DMS114 treated with DMSO at 0.1 percent for 48 hours (cell line): ENCODE results near the gene PASD1.
"Not testable (repeated sequence)": the region's sequence is repeated elsewhere in the genome, so short reads cannot be mapped to it uniquely, and the experiment has no call there.

ENCODE experiments used
- DNase-seq: peaks from one replicate; lab custom pipeline; 2025; ENCODE audit not compliant: unreplicated experiment; lab: John Stamatoyannopoulos, UW

Gene PASD1

DNA sequence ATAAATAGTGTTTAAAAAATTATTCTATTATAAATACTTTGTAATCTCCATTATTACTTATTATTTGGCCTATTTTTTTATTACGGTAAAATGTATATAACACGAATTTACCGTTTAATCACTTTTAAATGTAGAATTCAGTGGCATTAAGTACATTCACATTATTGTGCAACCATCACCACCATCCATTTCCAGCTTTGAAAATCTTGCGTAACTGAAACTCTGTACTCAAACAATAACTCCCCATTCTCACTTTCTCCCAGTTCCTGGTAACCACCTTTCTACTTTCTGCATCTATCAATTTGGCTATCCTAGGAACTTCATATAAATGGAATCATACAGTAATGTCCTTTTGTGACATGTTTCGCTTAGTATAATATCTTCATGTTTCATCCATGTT is 45.7 kb downstream of the PASD1 start:
- DNase-seq, result no peak

DNA sequence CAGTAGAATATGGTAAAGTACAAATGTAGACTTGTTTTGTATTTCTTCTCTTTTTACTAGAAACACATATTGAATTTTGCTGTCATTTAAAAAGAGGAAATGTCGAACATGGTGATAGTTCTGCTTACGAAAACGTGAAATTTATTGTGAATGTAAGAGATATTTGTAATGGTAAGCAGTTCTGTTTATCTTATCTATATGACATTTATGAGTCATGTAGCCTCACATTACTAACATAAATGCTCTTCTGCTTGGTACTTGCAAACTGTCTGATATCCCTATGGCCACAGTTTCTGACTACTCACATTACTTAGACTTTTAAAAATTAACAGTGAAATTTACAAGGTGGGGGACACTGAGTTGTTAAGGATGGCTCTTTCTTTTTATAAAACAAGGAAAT is 57.9 kb downstream of the PASD1 start:
- no peak for DNase-seq

DNA sequence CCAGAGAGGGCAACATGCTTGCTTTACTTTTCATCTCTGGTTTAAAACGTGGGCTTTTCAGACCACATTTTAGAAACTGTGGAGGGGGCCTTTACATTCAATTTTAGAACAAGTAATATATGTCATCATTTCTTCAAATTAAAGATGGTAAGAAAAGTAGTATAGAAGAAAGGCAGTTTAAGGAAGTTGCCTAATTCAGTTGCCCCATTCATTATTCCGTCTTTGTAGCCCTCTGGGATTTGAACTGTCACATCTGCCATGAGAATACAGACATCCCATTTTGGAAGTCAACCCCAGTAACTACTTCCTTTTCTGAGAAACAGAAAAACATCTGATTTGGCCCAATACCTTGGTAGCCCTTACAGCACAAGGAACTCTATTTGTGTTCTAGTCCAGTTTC is 61.2 kb downstream of the PASD1 start:
- no peak for DNase-seq

DNA sequence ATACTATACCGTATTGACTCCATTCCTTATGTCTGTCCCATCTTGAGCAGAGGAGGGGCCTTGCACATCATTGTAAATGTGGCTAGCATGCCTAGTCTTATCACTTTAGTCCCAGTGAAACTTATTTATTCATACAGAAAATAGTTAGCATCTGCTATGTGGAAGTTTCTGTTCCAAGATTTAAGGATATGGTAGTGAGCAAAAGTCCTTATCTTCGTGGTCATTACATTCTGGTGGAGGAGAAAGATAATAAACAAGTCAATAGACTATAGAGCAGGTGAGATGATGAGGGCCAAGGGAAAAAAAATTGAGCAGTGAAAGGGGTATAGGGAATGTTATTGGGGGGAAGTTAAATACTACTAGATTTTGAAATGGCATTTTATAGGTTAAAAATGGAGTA is 68.3 kb downstream of the PASD1 start:
- DNase-seq, result no peak

DNA sequence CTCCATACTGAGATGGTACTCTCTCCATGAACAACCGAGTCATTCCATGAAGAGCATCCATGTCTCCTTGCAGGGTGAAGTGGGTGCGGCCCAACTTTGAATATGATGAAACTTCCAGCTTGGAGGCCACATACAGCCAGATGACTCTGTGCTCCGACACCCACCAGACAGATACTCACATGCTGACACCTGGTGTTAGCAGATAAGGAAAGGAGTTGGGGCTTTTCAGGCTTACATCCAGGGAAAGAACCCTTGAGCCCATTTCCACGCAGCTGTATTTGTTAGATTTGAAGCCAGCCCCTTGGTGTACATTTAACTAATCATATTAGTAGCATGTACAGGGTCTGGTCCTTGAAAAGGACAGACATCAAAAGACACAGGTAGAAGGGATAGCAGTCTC is 69.7 kb downstream of the PASD1 start:
- no peak for DNase-seq

DNA sequence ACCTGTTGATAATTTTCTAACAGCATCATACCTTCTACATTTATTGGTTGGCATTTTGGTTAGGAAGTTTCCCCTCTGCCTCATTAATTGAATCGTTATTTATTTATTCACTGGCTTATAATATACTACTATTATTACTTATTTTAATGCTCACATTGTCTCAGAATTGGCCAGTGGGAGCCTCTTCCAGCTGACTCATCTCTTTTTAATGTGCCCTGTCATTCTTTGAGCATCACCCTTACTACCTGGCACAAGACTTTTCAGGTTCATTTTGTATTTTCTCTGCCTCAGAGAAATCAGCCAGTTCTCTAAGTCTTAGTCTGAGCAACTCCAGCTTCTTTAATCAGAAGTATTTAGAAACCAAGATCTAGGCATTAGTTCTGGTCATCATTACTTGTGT is 71.5 kb downstream of the PASD1 start:
- no peak for DNase-seq

DNA sequence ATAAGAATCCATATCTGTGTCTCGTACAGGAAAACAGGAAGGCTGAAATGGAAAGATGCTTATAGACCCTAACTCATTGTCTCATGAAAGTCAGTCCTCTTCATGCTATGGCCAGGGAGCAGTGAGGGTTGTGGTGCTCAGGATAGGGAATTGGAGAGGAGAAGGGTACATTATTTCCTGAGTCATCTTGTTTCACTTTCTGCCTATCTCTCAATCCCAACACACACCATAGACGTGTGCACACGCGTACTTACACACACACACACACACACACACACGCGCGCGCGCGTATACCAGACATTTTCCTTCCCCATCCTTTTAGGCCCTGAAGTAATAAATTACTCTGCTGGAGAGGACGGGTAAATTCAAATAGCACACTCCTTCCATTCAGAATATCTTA is 78.1 kb downstream of the PASD1 start:
- DNase-seq, result no peak

DNA sequence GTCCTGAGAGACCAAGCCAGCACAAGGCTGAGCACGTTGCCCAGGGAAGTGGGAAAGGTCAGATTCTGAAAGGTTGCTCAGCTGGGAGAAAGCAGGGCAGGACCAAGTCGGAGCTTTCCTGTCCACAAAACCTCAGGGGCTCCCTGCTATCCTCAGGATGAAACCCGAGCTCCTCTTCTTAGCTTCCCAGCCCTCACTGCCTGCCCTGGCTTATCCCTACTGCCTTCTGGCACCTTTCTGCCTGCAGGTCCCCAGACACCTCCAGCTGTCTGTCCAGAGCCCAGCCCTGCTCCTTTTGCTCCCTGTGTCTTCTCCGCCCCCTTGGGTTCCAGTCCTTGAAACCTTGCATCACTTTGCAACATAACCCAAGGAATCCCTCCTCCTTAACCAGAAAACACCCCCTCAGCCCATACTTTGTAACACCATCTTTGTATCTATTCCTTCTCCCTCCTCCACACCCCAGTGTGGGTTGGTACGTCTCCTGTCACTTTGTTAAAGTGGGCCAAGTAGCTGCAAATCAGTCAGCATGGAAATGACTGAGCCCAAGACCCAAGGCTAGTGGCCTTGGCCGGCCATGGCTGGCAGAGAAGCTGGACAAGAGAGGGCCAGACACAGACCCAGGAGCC is 111.8 kb downstream of the PASD1 start:
- DNase-seq, result no peak

DNA sequence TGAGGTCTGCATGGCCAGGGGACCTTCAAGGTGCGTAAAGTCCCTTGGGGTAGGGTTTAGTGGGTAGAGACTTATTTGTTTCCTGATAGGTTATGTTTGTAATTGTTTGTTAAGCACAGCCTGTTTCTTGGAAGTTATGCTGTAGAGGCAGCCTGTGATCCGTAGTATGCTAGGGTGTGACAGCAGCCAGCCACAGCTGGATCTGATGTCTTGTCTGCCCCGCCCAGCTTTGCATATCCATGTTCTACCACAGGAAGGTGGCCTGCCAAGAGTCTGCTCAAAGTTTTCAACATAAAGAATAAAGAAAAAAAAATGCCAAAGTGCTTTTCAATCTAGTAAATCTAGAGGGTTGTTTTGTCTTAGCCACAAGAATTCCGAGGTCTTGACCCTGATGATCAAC is 112.7 kb downstream of the PASD1 start:
- no peak for DNase-seq

DNA sequence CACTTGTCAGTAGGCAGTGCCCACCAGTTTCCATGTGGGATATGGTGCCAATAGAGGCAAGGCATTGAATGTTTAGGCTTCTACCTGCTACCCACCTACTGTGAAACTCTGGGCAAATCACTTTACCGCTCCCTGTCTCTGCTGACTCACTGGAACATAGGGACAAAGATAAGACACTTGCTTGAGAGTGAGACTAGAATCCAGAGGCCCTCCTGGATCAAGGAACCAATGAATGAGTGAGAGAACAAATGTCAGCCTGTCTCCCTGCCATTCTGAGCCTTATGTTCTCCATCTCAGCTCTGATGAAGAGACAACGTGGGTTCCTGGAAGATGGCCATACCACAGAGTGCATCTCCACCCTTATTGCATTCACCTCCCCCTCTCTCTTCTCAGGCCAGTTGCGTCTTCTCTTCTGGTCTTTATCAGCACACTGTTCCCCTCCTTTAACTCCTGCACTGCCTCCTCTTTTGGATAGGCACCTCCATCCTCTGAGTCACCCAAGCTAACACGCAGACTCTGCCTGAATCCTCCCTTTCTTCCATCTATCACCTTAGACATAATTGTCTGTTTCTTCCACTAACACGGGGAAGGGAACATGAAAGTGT is 116.4 kb downstream of the PASD1 start:
- DNase-seq, result no peak

DNA sequence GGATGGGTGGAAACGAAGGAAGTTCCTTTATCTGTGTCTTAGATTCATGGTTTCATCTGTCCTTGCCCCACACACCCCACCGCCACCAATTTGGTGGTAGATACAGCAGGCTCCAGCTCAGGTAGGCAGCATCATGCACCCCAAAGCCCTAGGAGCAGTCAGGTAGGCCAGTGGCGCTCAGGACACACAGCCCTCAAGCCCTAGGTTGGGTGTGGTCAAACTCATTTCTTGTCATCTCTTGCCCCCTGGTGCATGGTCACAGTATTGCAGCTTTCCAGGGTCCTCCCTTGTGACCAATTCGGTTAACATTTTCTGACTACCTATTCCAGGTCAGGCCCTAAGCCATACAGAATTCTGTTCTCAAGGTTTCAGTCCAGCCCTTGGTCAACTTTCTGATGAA is 117.3 kb downstream of the PASD1 start:
- peak; percentile 0 for DNase-seq

DNA sequence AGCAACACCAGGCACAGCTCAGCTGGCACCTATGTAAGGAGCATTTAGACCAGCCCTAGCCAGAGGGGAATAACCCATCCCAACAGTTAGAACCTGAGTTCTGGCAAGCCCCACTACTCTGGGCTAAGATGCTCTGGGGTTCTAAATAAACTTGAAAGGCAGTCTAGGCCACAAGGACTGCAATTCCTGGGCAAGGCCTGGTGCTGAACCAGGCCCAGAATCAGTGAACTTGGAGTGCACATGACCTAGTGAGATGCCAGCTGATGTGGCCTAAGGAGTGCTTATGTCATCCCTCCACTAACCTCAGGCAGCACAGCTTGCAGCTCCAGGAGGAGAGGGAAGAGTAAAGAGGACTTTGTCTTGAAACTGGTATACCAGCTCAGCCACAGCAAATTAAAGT is 124.2 kb downstream of the PASD1 start:
- no peak for DNase-seq

DNA sequence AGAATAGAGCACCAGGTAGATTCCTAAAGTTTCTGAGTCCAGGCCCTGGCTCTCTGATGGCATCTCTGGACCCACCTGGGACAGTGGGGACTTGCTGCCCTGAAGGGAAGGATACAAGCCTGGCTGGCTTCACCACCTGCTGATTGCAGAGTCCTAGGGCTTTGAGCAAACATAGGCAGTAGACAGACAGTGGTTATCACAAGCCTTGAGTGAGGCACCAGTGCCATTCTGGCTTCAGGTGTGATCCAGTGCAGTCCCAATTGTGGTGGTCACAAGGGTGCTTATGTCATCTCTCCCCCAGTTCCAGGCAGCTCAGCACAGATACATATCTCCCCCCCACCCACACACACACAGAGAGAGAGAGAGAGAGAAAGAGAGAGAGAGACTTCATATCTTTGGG is 125.2 kb downstream of the PASD1 start:
- no peak for DNase-seq

DNA sequence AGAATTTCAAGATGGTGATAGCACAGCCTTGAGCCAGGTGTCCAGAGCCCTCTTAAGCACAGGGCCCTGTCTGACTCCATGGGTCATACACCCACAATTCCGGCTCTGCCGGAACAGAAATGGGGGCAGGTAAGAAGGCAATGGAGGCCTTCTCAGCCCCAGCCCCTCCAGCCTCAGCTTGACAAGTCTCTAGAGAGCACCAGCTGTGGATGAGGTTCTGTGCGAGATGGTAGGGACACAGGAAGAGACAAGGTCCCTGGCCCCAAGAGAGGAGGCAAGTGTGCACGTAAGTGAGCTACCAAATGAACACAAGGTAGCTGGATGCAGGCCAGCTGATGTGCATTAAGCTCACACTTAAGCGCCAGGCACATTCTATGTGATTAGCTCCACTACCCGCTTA is 129.3 kb downstream of the PASD1 start:
- no peak for DNase-seq

DNA sequence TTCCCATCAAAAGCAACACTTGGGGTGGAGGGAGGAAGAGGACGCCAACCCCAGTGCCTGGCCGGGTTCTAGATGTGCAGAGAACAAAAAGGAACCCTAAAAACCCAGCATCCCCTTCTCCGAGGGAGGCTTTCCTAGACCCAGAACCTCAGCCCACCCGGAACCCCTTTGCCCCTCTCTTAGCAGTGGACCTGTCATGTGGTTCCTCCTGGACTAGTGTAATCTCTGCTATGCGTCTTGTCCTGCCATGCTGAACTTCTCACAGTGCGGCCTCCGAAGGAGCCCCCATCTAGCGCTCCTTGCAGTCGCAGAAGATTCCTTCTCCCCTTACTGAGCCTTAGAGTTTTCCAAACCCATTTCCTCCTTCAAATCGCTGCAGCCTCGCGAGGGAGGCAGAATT is 130.6 kb downstream of the PASD1 start:
- DNase-seq, result no peak

DNA sequence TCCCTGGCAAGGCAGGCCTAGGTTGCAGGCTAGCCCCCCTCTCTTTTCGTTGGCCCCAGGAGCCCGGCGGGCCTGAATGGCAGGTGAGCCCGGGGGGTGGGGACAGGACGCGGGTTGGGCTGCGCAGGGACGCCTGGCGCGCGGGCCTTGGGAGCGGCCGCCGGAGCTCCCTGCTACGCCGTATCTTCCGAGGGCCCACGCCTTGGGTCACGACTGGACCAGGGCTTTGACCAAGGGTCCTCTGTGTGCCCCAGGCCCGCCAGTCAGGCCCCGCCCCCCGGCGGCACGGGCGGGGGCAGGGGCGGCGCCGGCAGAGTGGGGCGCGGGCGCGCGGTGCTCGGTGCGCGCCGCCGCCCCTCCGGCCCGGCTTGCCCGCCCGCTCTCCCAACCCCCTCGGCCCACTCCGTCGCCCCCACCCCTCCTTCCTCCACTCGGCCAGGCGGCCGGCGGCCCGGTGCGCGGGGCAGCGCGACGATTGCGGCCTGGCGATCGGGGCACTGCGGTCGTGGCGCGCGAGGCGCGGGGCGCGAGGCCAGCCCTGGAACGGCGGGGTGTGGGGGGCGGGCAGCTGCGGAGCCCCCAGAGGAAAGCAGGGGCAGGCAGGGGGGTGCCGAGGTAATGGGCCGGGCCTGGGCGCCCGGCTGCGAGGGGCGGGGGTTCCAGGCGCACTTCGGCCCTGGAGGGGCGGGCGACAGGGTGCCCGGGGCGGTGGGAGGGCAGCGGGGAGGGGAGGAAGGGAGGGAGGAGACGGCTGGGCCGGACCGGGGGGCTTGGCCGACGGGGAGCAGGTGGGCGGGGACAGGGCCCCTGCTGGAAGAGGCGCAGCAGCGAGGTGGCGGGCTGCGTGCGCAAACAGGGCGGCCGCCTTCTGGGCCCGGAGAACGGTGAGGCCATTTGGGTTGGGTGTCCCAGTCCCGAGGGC is 131.4 kb downstream of the PASD1 start, which contains the start of gene PRRG3:
TSS of gene PRRG3 (plus strand) at position 798 of the 922 bp plus-strand sequence. CDS start 3,357 bp downstream, outside the sequence.
- DNase-seq, result no peak

DNA sequence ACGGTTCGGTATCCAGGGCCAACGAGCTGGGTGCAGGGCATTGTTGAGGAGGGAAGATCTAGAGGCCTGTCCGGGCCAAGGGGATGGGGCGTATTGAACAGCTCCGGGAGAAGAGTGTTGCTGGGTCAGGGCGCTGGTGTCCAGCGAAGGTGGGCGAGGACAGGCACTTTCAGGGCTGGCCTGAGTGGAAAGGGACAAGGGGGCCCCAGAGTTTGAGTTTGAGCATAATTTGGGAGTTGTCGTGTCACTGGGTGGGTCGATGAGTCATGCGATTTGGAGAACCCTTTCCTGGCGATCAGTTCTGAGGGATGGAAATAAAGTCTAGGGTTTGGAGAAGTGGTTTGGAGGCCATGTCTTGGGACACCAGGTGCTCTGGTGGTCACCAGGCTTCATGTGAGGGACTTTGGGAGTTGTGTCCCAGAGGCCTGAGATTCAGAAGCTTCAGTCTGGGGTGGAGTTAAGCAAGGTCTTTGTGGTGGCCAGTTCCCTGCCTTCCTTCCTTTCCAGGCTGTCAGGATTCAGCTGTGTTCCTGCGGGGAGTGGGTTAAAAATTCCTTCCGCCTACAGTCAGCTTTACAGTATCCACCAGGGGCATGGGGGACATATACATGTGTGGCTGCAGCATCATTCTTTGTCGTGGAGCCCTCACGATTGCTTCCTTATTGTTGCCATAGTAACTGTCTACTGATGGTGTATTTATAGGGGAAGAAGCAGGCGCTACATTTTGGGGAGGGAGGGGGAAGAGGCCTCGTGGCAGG is 132.3 kb downstream of the PASD1 start:
- DNase-seq, result no peak

DNA sequence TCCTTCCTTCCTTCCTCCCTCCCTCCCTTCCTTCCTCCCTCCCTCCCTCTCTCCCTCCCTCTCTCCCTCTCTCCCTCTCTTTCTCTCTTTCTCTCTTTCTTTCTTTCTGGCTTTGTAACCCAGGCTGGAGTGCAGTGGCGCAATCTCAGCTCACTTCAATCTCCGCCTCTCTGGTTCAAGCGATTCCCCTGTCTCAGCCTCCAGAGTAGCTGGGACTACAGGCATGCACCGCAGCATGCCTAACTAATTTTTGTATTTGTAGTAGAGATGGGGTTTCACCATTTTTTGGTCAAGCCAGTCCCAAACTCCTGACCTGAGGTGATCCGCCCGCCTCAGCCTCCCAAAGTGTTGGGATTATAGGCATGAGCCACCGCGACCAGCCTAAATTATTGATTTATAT is 133.6 kb downstream of the PASD1 start:
- not testable (repeated sequence) for DNase-seq

DNA sequence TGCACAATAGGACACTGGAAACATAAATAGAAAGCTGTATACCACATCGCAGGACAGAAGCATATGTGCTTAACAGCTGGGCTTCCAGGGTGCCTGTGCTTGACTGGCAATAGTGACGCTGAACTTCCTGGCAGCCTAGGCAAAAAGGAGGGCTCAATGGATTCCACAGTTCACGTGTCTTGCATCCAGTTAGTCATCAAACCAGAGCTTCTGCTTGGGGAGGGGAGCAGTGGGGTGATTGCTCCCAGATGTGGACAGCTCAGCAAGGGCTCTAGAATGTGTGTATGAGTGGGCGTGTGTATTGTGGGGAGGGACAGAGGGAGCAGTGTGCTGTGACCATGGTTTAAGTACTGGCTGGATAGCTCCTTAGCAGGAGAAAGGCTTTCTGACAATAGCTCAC is 134.0 kb downstream of the PASD1 start:
- DNase-seq, result no peak

DNA sequence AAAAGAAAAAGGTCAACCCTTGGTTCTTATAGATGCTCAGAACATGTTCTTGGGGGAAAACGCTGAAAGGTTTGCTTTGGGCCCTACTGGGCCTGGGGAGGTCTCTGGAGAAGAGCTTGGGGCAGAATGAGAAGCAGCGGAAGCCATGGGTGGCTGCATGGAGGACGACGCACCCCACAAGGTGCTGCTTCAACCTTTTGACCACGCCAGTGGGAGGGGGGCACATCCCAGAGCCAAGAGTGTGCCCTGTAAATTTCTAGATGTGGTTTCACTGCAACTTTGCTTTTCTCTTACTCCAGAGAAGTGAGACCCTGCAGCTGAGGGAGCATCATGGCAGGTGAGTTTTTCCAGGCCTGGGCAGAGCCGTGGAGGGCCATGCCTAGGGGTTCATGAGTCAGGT is 135.0 kb downstream of the PASD1 start:
- no peak for DNase-seq

DNA sequence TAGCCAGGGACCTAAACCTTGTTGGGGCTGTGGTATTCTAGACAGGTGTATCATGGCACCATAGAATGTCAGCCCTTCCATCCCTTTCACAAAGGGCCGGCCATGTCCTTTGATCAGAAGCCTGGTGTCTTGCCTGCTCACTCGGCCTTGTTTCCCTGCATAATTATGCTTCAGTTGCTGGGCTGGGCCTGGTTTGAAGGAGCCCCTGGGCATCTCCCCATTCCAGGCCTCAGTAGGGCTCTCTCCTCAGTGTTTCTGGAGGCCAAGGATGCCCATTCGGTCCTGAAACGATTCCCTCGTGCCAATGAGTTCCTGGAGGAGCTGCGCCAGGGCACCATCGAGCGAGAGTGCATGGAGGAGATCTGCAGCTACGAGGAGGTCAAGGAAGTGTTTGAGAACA is 136.3 kb downstream of the PASD1 start:
- DNase-seq, result no peak
